RPMI7951 (cell line): Measurements from ENCODE around the gene TOGARAM2. TPM values are rescaled to one million over a fixed set of nuclear protein-coding genes. Genes with fewer than 3 reads are reported as not detected.

Source experiments
- DNase-seq: peaks from one replicate; pipeline ENCODE4 v3.0.0-alpha.2; 2012; ENCODE audit warnings: low read depth
- total RNA-seq: library from RNA; depleted of rRNA; stranded (reverse); fragments of >200 nt; shearing (Covaris generic); gene quantifications from 2 replicates; pipeline ENCODE4 v1.2.3, GENCODE V29; 2014; rRNA removed

The TOGARAM2 gene
- 0.29 TPM in 1 of 2 replicates, not detected in the other for total RNA-seq

DNA sequence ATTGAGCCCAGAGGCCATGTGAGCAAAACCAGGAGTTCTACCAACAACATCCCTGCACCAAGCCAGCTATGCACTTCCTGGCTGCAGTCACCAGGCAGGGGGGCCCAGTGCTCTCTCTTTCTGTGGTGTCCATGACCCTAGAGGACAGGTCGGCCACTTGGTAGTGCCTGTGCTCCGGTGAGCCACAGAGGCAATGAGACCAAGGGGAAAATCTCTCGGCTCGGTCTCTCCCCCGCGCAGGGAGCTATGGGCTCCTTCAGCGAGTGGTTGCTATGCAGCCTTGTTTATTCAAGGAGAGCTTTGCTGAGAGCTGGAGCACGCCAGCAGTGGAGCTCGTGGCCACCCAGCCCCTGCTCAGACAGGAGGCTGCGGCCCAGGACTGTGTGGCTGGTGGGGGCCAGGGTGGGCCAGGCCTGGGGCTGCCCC lies at the start of gene TOGARAM2:
Gene TOGARAM2 (plus strand): TSS at position 283 of the 426 bp plus-strand sequence. CDS start 13,537 bp downstream, outside the sequence.
- no peak for DNase-seq

DNA sequence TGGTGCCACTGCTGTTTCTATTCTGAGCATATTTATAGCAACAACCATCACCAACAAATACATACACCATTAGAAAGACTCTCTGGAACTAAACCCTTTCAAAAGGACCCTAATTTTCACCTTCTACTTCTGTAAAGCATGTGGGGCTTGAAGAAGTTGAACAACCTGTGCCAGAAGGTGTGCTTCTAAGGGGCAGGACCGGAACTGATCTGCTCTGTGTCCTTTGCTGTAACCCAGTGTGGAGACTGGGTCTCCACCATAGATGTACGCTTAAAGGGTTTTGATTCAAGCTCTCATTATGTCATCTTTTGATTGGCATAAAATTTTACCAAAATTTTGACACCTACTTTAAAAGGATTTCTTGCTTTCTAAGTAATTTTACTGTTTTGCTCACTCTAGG lies 46.3 kb upstream of the TOGARAM2 start:
- no peak for DNase-seq

GRCh38 chr2:28941008-28941407 lies 40.1 kb upstream of the TOGARAM2 start:
- no peak for DNase-seq

DNA sequence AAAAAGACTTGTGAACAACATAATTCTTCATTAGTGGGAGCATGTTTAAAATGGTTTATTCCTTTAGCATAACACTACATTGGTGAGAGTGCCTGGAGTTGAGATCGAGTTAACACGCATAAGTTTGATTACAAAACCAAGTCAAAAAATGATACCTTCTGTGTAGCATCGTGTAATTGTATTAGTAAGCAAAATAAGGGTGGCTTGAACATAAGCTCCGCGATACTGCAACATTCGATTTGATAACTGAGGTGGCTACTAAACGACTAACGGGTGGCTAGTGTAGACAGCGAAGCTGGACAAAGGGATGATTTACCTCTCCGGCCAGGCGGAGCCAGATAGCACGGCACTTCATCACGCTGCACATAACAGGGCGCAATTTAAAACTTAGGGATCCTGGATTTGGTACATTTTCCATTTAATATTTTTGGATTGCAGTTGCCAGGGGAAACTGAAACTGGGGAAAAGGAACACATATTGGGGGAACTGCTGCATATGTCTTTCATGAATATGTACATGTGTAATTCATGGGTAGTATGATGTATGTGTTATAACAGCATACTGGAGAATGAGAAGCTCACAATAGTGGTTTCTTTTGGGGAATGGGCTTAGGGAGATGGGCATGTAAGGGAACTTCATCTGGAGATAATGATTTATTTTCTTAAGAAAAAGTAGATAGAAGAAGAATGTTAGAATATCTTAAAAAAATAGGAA lies 36.4 kb upstream of the TOGARAM2 start:
- no peak for DNase-seq

DNA sequence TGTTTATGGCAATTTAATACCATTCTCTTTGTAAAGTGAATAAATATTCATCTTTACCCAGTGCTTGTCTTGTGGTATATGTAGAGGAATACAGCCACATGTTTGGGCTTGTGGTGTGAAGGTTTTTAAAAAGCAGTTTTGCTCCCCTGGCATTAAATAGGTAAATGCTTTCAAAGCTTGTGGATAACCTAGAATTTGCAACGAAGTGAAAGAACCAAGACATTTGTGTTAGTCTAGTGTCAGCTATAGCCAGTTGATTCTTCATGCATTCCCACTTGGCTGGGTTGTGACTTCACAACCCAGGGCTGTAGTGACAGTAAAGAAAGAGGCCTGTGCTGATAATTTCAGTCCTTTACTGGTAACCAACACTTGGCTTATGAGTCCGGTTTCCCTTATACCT lies 32.9 kb upstream of the TOGARAM2 start:
- DNase-seq: no peak

- no peak for DNase-seq
Measured at GRCh38 chr2:28949190-28949589, 31.9 kb upstream of the TOGARAM2 start.

- no peak for DNase-seq
Measured at GRCh38 chr2:28949617-28950305, 31.3 kb upstream of the TOGARAM2 start.

DNA sequence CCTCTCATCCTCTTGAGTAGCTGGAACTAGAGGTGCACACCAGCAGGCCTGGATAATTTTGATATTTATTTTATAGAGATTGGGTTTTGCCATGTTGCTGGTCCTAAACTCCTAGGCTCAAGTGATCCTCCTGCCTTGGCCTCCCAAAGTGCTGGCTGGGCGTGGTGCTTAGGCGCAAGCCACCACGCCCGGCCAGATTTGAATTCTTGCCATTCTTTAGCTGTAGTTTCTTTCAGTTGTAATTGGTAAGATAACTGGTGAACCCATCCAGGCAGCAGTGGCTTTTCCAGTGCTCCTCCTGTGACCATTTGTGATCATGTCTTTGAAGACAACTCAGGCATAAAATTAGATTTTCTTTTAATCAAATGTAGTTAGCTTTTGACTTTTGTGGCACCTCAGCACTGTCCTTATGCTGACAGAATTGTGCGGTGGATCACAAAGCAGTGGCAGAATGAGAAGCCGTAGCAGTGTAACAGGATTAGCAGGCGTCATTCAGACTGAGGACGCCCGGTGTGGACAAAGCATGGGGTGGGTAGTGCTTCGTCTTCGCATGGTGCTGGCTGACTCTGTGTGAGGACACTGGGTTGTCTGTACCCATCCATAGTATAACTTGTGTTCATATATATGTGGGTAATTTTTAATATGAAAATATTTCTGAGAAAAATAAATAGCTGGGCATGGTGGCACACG lies 30.0 kb upstream of the TOGARAM2 start:
- DNase-seq: no peak

GRCh38 chr2:28951910-28952835 lies 28.9 kb upstream of the TOGARAM2 start:
- no peak for DNase-seq

DNA sequence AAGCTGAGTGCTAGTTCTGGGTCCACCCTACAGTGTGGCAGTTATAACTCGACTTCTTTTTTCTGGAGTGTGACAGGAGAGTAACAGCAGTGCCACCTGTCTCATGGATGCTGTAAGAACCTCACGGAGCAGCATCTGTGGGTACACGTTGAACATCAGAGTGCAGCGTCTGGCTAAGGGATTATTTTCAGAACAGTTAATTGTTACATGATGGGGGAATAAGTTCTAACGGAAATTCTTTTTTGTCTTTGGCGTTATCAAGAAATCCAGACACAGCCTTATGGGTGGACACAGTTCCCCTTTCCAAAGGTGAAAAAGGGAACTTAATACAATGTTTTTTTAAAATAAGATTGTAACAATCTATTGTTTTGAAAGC lies 28.3 kb upstream of the TOGARAM2 start:
- DNase-seq: no peak

DNA sequence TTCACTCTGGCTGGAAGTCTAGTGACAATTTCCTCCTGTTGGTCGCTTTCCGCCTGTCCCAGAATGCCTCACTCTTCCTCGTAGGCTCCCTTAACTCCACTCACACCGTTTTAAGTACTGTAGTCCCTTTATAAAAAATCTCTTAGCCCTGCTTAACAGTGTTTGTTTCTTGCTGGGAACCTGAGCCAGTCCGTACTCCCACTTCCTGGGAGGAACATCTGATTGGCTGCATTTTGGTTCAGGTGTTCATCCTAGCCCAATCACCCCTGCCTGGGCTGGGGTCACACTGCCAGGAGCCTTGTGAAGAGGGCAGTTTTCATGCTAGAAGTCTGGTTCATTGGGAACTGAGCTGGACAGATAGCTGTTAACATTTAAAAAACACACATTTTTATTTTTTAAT lies 25.6 kb upstream of the TOGARAM2 start:
- no peak for DNase-seq

GRCh38 chr2:28956415-28956826 lies 24.7 kb upstream of the TOGARAM2 start:
- DNase-seq: peak; percentile 39

GRCh38 chr2:28956890-28957289 lies 24.2 kb upstream of the TOGARAM2 start:
- DNase-seq: peak; percentile 28

DNA sequence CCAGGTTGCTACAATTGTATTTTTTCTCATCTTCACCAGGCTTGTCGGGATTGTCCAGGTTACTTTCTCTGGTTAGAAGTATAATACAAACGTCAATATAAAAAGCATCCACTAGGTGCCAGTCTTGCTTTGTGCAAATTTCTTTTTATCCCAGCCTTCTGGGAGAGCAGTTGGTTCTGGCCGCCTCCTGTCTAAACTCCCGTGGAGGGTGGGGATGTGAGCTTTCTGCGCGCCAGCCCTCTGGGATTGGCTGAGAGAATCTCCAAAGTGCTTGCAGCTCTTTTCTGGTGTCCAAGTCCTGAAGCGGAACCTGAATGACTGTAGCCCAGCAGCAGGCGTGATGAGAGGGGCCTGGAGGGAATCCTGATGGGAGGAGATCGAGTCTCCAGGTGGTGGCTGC lies 22.4 kb upstream of the TOGARAM2 start:
- peak; percentile 74 for DNase-seq

DNA sequence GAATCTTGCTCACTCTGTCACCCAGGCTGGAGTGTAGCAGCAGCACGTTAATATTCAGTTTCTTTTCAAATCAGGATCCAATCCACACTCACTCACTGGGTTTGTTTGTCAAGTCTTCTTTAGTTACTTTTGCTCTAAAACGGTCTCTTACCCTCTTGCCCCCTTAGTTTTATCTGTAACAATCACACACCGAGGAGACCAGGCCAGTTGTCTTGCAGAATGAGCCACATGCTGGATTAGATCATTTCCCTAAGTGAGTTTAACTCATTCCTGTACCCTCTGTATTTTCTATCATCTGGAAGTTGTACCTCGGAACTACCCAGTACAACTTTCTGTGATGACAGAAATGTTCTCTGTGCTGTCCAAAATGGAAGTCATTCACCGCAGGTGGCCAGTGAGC lies 20.7 kb upstream of the TOGARAM2 start:
- no peak for DNase-seq

DNA sequence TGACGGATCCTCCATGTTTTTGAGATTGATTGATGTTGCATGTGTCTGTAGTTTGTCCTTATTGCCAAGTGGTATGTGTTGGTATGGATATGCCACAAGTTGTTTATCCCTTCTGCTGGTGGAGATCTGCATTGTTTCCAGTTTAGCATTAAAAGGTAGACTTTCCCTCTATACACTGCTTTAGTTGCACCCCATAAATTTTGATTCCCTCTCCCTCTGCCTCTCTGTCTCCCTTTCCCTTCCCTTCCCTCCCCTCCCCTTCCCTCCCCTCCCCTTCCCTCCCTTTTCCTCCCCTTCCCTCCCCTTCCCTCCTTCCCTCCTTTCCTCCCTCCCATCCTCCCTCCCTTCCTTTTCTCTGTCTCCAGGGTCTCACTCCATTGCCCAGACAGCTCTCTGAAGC lies 18.6 kb upstream of the TOGARAM2 start:
- DNase-seq: no peak

DNA sequence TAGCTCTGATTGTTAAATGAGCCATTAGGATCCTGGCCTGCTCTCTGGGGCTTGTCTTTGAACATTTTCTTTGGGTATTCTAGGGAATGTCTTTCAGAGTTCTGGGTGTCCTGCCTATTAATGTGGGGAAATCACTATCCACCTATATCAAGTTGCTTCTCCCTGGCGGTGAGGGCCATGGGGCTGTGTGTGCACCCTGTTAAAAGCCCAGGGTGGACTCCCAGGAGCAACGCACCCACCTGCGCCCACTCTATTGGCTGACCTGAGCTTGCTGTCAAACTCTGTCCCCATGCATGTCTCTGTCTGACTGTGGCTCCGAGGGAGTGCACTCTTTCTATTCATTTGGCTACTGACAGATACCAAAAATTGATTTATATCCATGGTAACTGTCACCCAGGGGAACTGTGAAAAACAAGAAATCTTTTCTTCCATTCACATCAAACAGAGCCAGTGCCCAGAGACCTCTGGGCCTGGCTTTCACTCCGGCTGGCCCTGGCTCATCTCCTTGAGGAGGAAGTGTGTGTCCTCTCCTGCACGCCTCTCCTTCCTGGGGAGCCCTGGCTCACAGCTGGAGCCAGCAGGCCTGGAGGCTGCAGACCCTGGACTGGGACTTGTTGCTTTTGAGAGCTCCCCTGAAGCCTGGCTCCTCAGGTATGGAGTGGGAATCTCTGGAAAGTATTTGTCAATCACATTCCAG lies 10.5 kb upstream of the TOGARAM2 start:
- DNase-seq: no peak

GRCh38 chr2:28972778-28973335 lies 8.2 kb upstream of the TOGARAM2 start:
- no peak for DNase-seq

DNA sequence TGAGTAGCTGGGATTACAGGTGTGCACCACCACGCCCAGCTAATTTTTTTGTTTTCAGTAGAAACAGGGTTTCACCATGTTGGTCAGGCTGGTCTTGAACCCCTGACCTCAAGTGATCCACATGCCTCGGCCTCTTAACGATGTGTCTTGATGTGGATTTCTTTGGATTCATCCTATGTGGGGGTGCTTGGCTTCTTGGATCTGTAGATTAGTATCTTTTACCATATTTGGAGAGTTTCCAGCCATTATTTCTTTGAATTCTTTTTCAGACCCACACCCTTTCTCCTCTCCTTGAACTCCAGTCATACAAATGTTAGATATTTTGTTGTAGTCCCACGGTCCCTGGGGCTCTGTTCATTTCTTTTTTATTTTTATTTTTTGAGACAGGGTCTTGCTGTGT lies 6.8 kb upstream of the TOGARAM2 start:
- DNase-seq: no peak

- no peak for DNase-seq
Measured at GRCh38 chr2:28975671-28976070, 5.4 kb upstream of the TOGARAM2 start.

DNA sequence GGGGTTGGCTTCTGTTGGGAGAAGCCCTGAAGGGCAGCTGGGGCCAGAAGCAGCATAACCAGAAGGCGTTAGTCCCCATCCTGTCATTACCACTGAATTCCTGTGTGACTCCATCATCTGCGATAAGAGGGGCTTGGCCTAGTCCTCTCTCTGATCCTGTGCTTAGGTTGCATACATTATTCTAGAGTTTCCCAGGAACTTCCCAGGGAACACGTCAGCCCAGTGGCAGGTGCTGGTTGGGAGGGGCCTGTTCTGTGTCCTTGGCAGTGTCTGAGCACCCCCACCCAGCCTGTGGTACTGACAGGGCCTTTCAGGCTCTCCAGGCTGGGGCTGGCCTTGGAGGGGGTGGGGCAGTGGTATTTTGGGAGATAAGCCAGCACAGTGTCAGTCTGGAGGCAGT lies 4.5 kb upstream of the TOGARAM2 start:
- DNase-seq: peak; percentile 60
